Measurements from ENCODE around the gene SLC22A23. TPM values are rescaled to one million over a fixed set of nuclear protein-coding genes. Genes with fewer than 3 reads are reported as not detected.

SLC22A23 gene
- total and polyA plus RNA-seq, 2 experiments from 2014 or later, result 6.1 to 38.3 TPM

DNA sequence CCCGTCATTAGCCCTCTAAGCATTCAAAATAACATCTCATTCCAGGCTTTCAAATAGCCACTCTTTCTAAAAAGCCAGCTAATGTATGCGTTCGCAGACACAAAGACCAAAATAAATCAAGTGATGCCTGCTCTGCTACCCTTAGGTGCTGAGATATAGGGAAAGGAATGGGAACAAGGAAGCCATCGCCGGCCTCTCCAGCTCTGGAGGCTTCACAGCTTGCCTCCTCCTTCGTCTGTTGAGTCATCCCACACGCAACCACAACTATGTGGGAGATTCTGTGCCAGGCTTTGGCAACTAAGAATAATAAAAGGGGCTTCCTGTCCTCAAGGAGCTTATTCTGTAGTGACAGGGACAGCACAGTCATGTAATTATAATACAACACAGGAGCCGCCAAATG lies 27.3 kb upstream of the SLC22A23 start:
- peaks cover 10% of the 10 kb centered on the region; the same call in 1 of the 2 replicates for H3K4me1 ChIP-seq (ENCODE audit: insufficient read depth)
- Mint-ChIP-seq H3K27ac (no peak overlapping the region), H3K36me3 (ENCODE audit: low read depth) (peaks cover 16% of the 10 kb centered on the region), H3K27me3 (ENCODE audit: insufficient read depth, low read depth, poor library complexity) (peaks cover 10% of the 10 kb centered on the region), H3K9me3 (peaks cover 21% of the 10 kb centered on the region), H3K4me3 (no peak overlapping the region), H3K4me1 (peaks cover 19% of the 10 kb centered on the region)
- no peaks in the 10 kb centered on the region for H4K20me1 ChIP-seq (replicated peaks; ENCODE audit: insufficient read depth)
- 0 out of 2 replicates have a peak, but pooled peaks cover 8% of the 10 kb centered on the region for H3K9me2 ChIP-seq (ENCODE audit: insufficient read depth)
- no peaks in the 10 kb centered on the region for H3F3A ChIP-seq (replicated peaks; ENCODE audit: low read depth)
- DNase-seq (ENCODE audit: low spot score) (no peak), ATAC-seq (no peak; the same call in 2 of the 3 replicates)
- no peaks in the 10 kb centered on the region for H3K79me2 ChIP-seq (replicated peaks; ENCODE audit: insufficient read depth)
- H3K27ac ChIP-seq (ENCODE audit: low read depth), result no peak overlapping the region
- no peak overlapping the region for H3K4me2 ChIP-seq
- H3K36me3 ChIP-seq (ENCODE audit: insufficient read depth), result peaks cover 3% of the 10 kb centered on the region; the same call in 1 of the 2 replicates
- no peaks in the 10 kb centered on the region for H3K27me3 ChIP-seq (ENCODE audit: insufficient read depth)
- TF ChIP-seq POLR2AphosphoS5 (IDR thresholded peaks at IDR 0.05; ENCODE audit: low read depth) (no peak), JUNB (IDR thresholded peaks at IDR 0.05; ENCODE audit: unreplicated experiment) (no peak), ZNF331 (CRISPR knock-in tag; IDR thresholded peaks at IDR 0.05; ENCODE audit: low read depth) (no peak), EZH2phosphoT487 (IDR thresholded peaks at IDR 0.05; ENCODE audit: unreplicated experiment) (no peak), STAT1 (IDR thresholded peaks at IDR 0.05; ENCODE audit: unreplicated experiment) (no peak), ZNF114 (CRISPR knock-in tag; IDR thresholded peaks at IDR 0.05) (no peak), CREB1 (CRISPR knock-in tag; IDR thresholded peaks at IDR 0.05; ENCODE audit: low read depth) (no peak), NANOG (IDR thresholded peaks at IDR 0.05; ENCODE audit: borderline replicate concordance) (no peak), EZH2 (IDR thresholded peaks at IDR 0.05; ENCODE audit: low read depth, unreplicated experiment) (no peak)
- TF ChIP-seq, protein P1, sequence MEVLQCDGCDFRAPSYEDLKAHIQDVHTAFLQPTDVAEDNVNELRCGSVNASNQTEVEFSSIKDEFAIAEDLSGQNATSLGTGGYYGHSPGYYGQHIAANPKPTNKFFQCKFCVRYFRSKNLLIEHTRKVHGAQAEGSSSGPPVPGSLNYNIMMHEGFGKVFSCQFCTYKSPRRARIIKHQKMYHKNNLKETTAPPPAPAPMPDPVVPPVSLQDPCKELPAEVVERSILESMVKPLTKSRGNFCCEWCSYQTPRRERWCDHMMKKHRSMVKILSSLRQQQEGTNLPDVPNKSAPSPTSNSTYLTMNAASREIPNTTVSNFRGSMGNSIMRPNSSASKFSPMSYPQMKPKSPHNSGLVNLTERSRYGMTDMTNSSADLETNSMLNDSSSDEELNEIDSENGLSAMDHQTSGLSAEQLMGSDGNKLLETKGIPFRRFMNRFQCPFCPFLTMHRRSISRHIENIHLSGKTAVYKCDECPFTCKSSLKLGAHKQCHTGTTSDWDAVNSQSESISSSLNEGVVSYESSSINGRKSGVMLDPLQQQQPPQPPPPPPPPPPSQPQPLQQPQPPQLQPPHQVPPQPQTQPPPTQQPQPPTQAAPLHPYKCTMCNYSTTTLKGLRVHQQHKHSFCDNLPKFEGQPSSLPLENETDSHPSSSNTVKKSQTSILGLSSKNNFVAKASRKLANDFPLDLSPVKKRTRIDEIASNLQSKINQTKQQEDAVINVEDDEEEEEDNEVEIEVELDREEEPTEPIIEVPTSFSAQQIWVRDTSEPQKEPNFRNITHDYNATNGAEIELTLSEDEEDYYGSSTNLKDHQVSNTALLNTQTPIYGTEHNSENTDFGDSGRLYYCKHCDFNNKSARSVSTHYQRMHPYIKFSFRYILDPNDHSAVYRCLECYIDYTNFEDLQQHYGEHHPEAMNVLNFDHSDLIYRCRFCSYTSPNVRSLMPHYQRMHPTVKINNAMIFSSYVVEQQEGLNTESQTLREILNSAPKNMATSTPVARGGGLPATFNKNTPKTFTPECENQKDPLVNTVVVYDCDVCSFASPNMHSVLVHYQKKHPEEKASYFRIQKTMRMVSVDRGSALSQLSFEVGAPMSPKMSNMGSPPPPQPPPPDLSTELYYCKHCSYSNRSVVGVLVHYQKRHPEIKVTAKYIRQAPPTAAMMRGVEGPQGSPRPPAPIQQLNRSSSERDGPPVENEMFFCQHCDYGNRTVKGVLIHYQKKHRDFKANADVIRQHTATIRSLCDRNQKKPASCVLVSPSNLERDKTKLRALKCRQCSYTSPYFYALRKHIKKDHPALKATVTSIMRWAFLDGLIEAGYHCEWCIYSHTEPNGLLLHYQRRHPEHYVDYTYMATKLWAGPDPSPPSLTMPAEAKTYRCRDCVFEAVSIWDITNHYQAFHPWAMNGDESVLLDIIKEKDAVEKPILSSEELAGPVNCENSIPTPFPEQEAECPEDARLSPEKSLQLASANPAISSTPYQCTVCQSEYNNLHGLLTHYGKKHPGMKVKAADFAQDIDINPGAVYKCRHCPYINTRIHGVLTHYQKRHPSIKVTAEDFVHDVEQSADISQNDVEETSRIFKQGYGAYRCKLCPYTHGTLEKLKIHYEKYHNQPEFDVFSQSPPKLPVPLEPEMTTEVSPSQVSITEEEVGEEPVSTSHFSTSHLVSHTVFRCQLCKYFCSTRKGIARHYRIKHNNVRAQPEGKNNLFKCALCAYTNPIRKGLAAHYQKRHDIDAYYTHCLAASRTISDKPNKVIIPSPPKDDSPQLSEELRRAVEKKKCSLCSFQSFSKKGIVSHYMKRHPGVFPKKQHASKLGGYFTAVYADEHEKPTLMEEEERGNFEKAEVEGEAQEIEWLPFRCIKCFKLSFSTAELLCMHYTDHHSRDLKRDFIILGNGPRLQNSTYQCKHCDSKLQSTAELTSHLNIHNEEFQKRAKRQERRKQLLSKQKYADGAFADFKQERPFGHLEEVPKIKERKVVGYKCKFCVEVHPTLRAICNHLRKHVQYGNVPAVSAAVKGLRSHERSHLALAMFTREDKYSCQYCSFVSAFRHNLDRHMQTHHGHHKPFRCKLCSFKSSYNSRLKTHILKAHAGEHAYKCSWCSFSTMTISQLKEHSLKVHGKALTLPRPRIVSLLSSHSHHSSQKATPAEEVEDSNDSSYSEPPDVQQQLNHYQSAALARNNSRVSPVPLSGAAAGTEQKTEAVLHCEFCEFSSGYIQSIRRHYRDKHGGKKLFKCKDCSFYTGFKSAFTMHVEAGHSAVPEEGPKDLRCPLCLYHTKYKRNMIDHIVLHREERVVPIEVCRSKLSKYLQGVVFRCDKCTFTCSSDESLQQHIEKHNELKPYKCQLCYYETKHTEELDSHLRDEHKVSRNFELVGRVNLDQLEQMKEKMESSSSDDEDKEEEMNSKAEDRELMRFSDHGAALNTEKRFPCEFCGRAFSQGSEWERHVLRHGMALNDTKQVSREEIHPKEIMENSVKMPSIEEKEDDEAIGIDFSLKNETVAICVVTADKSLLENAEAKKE (CRISPR knock-in tag; IDR thresholded peaks at IDR 0.05), result no peak
- TF ChIP-seq, protein P2, sequence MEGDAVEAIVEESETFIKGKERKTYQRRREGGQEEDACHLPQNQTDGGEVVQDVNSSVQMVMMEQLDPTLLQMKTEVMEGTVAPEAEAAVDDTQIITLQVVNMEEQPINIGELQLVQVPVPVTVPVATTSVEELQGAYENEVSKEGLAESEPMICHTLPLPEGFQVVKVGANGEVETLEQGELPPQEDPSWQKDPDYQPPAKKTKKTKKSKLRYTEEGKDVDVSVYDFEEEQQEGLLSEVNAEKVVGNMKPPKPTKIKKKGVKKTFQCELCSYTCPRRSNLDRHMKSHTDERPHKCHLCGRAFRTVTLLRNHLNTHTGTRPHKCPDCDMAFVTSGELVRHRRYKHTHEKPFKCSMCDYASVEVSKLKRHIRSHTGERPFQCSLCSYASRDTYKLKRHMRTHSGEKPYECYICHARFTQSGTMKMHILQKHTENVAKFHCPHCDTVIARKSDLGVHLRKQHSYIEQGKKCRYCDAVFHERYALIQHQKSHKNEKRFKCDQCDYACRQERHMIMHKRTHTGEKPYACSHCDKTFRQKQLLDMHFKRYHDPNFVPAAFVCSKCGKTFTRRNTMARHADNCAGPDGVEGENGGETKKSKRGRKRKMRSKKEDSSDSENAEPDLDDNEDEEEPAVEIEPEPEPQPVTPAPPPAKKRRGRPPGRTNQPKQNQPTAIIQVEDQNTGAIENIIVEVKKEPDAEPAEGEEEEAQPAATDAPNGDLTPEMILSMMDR (conservative IDR thresholded peaks at IDR 0.05; ENCODE audit: low read depth in 2 of 2), result no peak
- TF ChIP-seq, protein P3, sequence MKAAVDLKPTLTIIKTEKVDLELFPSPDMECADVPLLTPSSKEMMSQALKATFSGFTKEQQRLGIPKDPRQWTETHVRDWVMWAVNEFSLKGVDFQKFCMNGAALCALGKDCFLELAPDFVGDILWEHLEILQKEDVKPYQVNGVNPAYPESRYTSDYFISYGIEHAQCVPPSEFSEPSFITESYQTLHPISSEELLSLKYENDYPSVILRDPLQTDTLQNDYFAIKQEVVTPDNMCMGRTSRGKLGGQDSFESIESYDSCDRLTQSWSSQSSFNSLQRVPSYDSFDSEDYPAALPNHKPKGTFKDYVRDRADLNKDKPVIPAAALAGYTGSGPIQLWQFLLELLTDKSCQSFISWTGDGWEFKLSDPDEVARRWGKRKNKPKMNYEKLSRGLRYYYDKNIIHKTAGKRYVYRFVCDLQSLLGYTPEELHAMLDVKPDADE (IDR thresholded peaks at IDR 0.05), result no peak
- TF ChIP-seq, protein P4, sequence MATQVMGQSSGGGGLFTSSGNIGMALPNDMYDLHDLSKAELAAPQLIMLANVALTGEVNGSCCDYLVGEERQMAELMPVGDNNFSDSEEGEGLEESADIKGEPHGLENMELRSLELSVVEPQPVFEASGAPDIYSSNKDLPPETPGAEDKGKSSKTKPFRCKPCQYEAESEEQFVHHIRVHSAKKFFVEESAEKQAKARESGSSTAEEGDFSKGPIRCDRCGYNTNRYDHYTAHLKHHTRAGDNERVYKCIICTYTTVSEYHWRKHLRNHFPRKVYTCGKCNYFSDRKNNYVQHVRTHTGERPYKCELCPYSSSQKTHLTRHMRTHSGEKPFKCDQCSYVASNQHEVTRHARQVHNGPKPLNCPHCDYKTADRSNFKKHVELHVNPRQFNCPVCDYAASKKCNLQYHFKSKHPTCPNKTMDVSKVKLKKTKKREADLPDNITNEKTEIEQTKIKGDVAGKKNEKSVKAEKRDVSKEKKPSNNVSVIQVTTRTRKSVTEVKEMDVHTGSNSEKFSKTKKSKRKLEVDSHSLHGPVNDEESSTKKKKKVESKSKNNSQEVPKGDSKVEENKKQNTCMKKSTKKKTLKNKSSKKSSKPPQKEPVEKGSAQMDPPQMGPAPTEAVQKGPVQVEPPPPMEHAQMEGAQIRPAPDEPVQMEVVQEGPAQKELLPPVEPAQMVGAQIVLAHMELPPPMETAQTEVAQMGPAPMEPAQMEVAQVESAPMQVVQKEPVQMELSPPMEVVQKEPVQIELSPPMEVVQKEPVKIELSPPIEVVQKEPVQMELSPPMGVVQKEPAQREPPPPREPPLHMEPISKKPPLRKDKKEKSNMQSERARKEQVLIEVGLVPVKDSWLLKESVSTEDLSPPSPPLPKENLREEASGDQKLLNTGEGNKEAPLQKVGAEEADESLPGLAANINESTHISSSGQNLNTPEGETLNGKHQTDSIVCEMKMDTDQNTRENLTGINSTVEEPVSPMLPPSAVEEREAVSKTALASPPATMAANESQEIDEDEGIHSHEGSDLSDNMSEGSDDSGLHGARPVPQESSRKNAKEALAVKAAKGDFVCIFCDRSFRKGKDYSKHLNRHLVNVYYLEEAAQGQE (IDR thresholded peaks at IDR 0.05; ENCODE audit: unreplicated experiment), result no peak
- H2AFZ ChIP-seq, result no peak overlapping the region
- no peak overlapping the region for H3K4me3 ChIP-seq
